CD4-positive, alpha-beta memory T cell (primary cell): ENCODE data around the gene SLC1A2. TPM values are rescaled to one million over a fixed set of nuclear protein-coding genes. Genes with fewer than 3 reads are reported as not detected.
A peak's percentile ranks its signal among the peaks of the same experiment; 100 is the strongest.

Experiments used
- CTCF ChIA-PET: fragments of 350-600 bp; sonication (Branson Sonifier 250); formaldehyde crosslinking; loops from one replicate; lab custom pipeline; 2021; ENCODE audit warnings: inconsistent platforms; ENCODE audit not compliant: partially characterized antibody; lab: Charles Lee
- POLR2A ChIA-PET: fragments of 350-600 bp; sonication (Branson Sonifier 250); formaldehyde crosslinking; loops from one replicate; lab custom pipeline; 2021; ENCODE audit not compliant: partially characterized antibody; lab: Charles Lee
- DNase-seq, 5 donors: peaks; one replicate each; pipeline versions ENCODE4 v3.0.0 to v3.0.0-alpha.2; 2020 to 2022; ENCODE audit warnings: mixed read lengths in 1 of 5
- H3K27ac ChIP-seq: one replicate; pipeline ENCODE4 v1.7.0; 2013; ENCODE audit warnings: low read depth, low read length
- H3K27me3 ChIP-seq: 2 replicates; pipeline ENCODE4 v1.7.0; 2013; ENCODE audit warnings: mild to moderate bottlenecking, low read length, moderate library complexity; ENCODE audit not compliant: insufficient read depth
- H3K36me3 ChIP-seq: 2 replicates; pipeline ENCODE4 v1.7.0; 2013; ENCODE audit warnings: mild to moderate bottlenecking, low read length, moderate library complexity; ENCODE audit not compliant: insufficient read depth
- H3K4me1 ChIP-seq: 2 replicates; pipeline ENCODE4 v1.7.0; 2013; ENCODE audit warnings: mild to moderate bottlenecking, low read length, moderate library complexity; ENCODE audit not compliant: insufficient read depth
- H3K4me3 ChIP-seq, 2 donors: one replicate each; pipeline ENCODE4 v1.7.0; 2013; ENCODE audit warnings: low read length in 2 of 2, mild to moderate bottlenecking in 1 of 2
- H3K9me3 ChIP-seq, 2 donors: one replicate each; pipeline ENCODE4 v1.7.0; 2013; ENCODE audit warnings: low read length in 2 of 2, control low read depth in 1 of 2; ENCODE audit not compliant: control insufficient read depth in 1 of 2
- H3K27ac Mint-ChIP-seq, 7 donors: one replicate each; pipeline ENCODE4 v1.8.0; 2020 to 2021; ENCODE audit warnings: mixed read lengths in 7 of 7, mild to moderate bottlenecking in 6 of 7, inconsistent platforms in 3 of 7, moderate library complexity in 3 of 7
- H3K27me3 Mint-ChIP-seq, 2 donors: one replicate each; pipeline ENCODE4 v1.8.0; 2020 to 2021; ENCODE audit warnings: mixed read lengths in 2 of 2
- H3K36me3 Mint-ChIP-seq, 2 donors: one replicate each; pipeline ENCODE4 v1.8.0; 2020 to 2021; ENCODE audit warnings: mixed read lengths in 2 of 2, inconsistent platforms in 1 of 2, mild to moderate bottlenecking in 1 of 2
- H3K4me1 Mint-ChIP-seq, 4 donors: one replicate each; pipeline ENCODE4 v1.8.0; 2020 to 2021; ENCODE audit warnings: mixed read lengths in 4 of 4, mild to moderate bottlenecking in 1 of 4
- H3K4me3 Mint-ChIP-seq, 8 donors: one replicate each; pipeline ENCODE4 v1.8.0; 2020 to 2021; ENCODE audit warnings: mixed read lengths in 8 of 8, mild to moderate bottlenecking in 7 of 8, moderate library complexity in 6 of 8, inconsistent platforms in 3 of 8
- H3K9me3 Mint-ChIP-seq, 8 donors: one replicate each; pipeline ENCODE4 v1.8.0; 2020 to 2021; ENCODE audit warnings: mixed read lengths in 8 of 8, mild to moderate bottlenecking in 5 of 8, inconsistent platforms in 3 of 8, moderate library complexity in 1 of 8
- intact Hi-C: fragments of 100-400 bp; cut with micrococcal nuclease; formaldehyde crosslinking; loops from one replicate; pipeline ENCODE4 v1.15.1; 2023
- polyA plus RNA-seq, 2 donors: library from polyadenylated mRNA; unstranded; fragments of 300-500 nt; fragmentation: Illumina TruSeq; gene quantifications; one replicate each; pipeline ENCODE4 v1.2.3, GENCODE V29; 2021
- total RNA-seq, 2 experiments: library from RNA; stranded (reverse); gene quantifications; one replicate each; pipeline ENCODE4 v1.2.3, GENCODE V29; 2021

The SLC1A2 gene
- total and polyA plus RNA-seq, 4 experiments from 2014 or later: 0.08 to 0.25 (median 0.11) TPM

- Histone ChIP-seq H3K27me3 (no peaks in the 10 kb centered on the region), H3K27ac (no peak overlapping the region), H3K4me3 (no peak overlapping the region), H3K36me3 (no peaks in the 10 kb centered on the region), H3K4me1 (peaks cover 16% of the 10 kb centered on the region), H3K9me3 (no peaks in the 10 kb centered on the region)
- ChIA-PET CTCF (interaction anchor here (0.7 to 1.4 kb wide), 3 partner anchors 8 to 53 kb away, joined by 3 read pairs; no protein-coding TSS in a partner anchor), POLR2A (no interaction called here)
- no peak for DNase-seq
- Mint-ChIP-seq H3K4me3 (no peak overlapping the region), H3K27me3 (peaks cover 0 to 2% of the 10 kb centered on the region in 2 donors), H3K36me3 (no peaks in the 10 kb centered on the region), H3K4me1 (peaks cover 11 to 26% (median 15%) of the 10 kb centered on the region in 4 donors), H3K27ac (no peak overlapping the region), H3K9me3 (peaks cover 0 to 4% (median 0%) of the 10 kb centered on the region in 8 donors)
- intact Hi-C loops: no loop called here
Observed at GRCh38 chr11:35337914-35338305, 81.4 kb downstream of the SLC1A2 start.

GRCh38 chr11:35337136-35337913, 82.0 kb downstream of the SLC1A2 start:
- Histone ChIP-seq H3K27ac (no peak overlapping the region), H3K9me3 (no peaks in the 10 kb centered on the region), H3K36me3 (no peaks in the 10 kb centered on the region), H3K4me1 (peaks cover 16% of the 10 kb centered on the region), H3K4me3 (no peak overlapping the region), H3K27me3 (no peaks in the 10 kb centered on the region)
- Mint-ChIP-seq H3K4me3 (peak overlapping the region in 1 of 8 donors; percentile 67), H3K4me1 (peaks cover 13 to 26% (median 16%) of the 10 kb centered on the region in 4 donors), H3K9me3 (peaks cover 0 to 4% (median 0%) of the 10 kb centered on the region in 8 donors), H3K27me3 (peaks cover 0 to 2% of the 10 kb centered on the region in 2 donors), H3K36me3 (no peaks in the 10 kb centered on the region), H3K27ac (no peak overlapping the region)
- intact Hi-C loops: no loop called here
- ChIA-PET CTCF (interaction anchor here (0.7 to 1.4 kb wide), 4 partner anchors 9 to 54 kb away, joined by 3 to 5 read pairs (median 3); no protein-coding TSS in a partner anchor), POLR2A (interaction anchor here (0.6 to 1.4 kb wide), 3 partner anchors 11 to 208 kb away, joined by 3 to 6 read pairs (median 5); no protein-coding TSS in a partner anchor)
- no peak for DNase-seq

- no peak for DNase-seq
- H3K36me3 Mint-ChIP-seq: no peaks in the 10 kb centered on the region
- ChIA-PET POLR2A (interaction anchor here (0.6 to 1.4 kb wide), 3 partner anchors 11 to 207 kb away, joined by 3 to 6 read pairs (median 5); no protein-coding TSS in a partner anchor), CTCF (interaction anchor here (1.3 to 1.4 kb wide), 2 partner anchors 9 to 31 kb away, joined by 3 to 5 read pairs; no protein-coding TSS in a partner anchor)
- Histone ChIP-seq H3K4me1 (peaks cover 20% of the 10 kb centered on the region), H3K36me3 (no peaks in the 10 kb centered on the region), H3K9me3 (no peaks in the 10 kb centered on the region), H3K4me3 (no peak overlapping the region), H3K27ac (no peak overlapping the region), H3K27me3 (no peaks in the 10 kb centered on the region)
- peak overlapping the region in 1 of 8 donors; percentile 67 for H3K4me3 Mint-ChIP-seq
- H3K27ac Mint-ChIP-seq: no peak overlapping the region
- H3K27me3 Mint-ChIP-seq: peaks cover 0 to 2% of the 10 kb centered on the region in 2 donors
- peaks cover 13 to 26% (median 20%) of the 10 kb centered on the region in 4 donors for H3K4me1 Mint-ChIP-seq
- intact Hi-C loops: no loop called here
- peaks cover 0 to 4% (median under 1%) of the 10 kb centered on the region in 8 donors for H3K9me3 Mint-ChIP-seq
Observed at GRCh38 chr11:35336726-35337125, 82.6 kb downstream of the SLC1A2 start.

GRCh38 chr11:35335226-35335625, 84.1 kb downstream of the SLC1A2 start:
- no peak overlapping the region for H3K27ac Mint-ChIP-seq
- H3K36me3 Mint-ChIP-seq: peaks cover 0 to 2% of the 10 kb centered on the region in 2 donors
- H3K9me3 Mint-ChIP-seq: peaks cover 0 to 5% (median 2%) of the 10 kb centered on the region in 8 donors
- Histone ChIP-seq H3K27me3 (no peaks in the 10 kb centered on the region), H3K4me3 (no peak overlapping the region), H3K9me3 (no peaks in the 10 kb centered on the region), H3K27ac (no peak overlapping the region), H3K4me1 (peaks cover 35% of the 10 kb centered on the region), H3K36me3 (no peaks in the 10 kb centered on the region)
- ChIA-PET POLR2A (interaction anchor here (1.2 to 1.4 kb wide), 3 partner anchors 12 to 288 kb away, joined by 3 read pairs; no protein-coding TSS in a partner anchor), CTCF (interaction anchor here (0.8 to 3.8 kb wide), 3 partner anchors 20 to 30 kb away, joined by 3 to 18 read pairs (median 3); no protein-coding TSS in a partner anchor)
- H3K4me3 Mint-ChIP-seq: no peak overlapping the region
- H3K4me1 Mint-ChIP-seq: peaks cover 28 to 40% (median 35%) of the 10 kb centered on the region in 4 donors
- peaks cover 0 to 2% of the 10 kb centered on the region in 2 donors for H3K27me3 Mint-ChIP-seq
- intact Hi-C loops: no loop called here
- no peak for DNase-seq

GRCh38 chr11:35334385-35335090, 84.8 kb downstream of the SLC1A2 start:
- peak overlapping the region; percentile 19 to 93 (median 82) for H3K27ac Mint-ChIP-seq
- H3K4me1 ChIP-seq: peaks cover 42% of the 10 kb centered on the region
- no peaks in the 10 kb centered on the region for H3K27me3 ChIP-seq
- H3K4me3 Mint-ChIP-seq: peak overlapping the region in 2 of 8 donors; percentile 31 to 59
- peaks cover 35 to 47% (median 42%) of the 10 kb centered on the region in 4 donors for H3K4me1 Mint-ChIP-seq
- no peaks in the 10 kb centered on the region for H3K9me3 ChIP-seq
- H3K27me3 Mint-ChIP-seq: peaks cover 0 to 2% of the 10 kb centered on the region in 2 donors
- ChIA-PET POLR2A (interaction anchor here (1.2 to 1.4 kb wide), 3 partner anchors 11 to 288 kb away, joined by 3 read pairs; no protein-coding TSS in a partner anchor), CTCF (interaction anchor here (1.2 to 3.8 kb wide), 3 partner anchors 16 to 30 kb away, joined by 3 to 18 read pairs (median 3); no protein-coding TSS in a partner anchor)
- H3K4me3 ChIP-seq: no peak overlapping the region
- DNase-seq: peak; percentile 22 to 63 (median 26)
- H3K9me3 Mint-ChIP-seq: peaks cover 0 to 5% (median 2%) of the 10 kb centered on the region in 8 donors
- intact Hi-C loops: loop anchor here (5.0 kb wide), 1 partner anchor 38 kb away; no protein-coding TSS in a partner anchor
- peaks cover 0 to 2% of the 10 kb centered on the region in 2 donors for H3K36me3 Mint-ChIP-seq
- H3K27ac ChIP-seq: no peak overlapping the region
- H3K36me3 ChIP-seq: no peaks in the 10 kb centered on the region

GRCh38 chr11:35332524-35332923, 86.8 kb downstream of the SLC1A2 start:
- intact Hi-C loops: loop anchor here (5.0 kb wide), 1 partner anchor 40 kb away; no protein-coding TSS in a partner anchor
- Histone ChIP-seq H3K27ac (peak overlapping the region; percentile 47), H3K27me3 (no peaks in the 10 kb centered on the region), H3K36me3 (no peaks in the 10 kb centered on the region), H3K9me3 (no peaks in the 10 kb centered on the region), H3K4me3 (no peak overlapping the region), H3K4me1 (peaks cover 62% of the 10 kb centered on the region)
- peaks cover 46 to 67% (median 59%) of the 10 kb centered on the region in 4 donors for H3K4me1 Mint-ChIP-seq
- H3K27me3 Mint-ChIP-seq: no peaks in the 10 kb centered on the region
- peaks cover 0 to 5% (median 2%) of the 10 kb centered on the region in 8 donors for H3K9me3 Mint-ChIP-seq
- H3K27ac Mint-ChIP-seq: peak overlapping the region; percentile 24 to 92 (median 86)
- CTCF ChIA-PET: interaction anchor here (1.5 to 3.8 kb wide), 3 partner anchors 15 to 59 kb away, joined by 5 to 18 read pairs (median 6); no protein-coding TSS in a partner anchor
- POLR2A ChIA-PET: interaction anchor here (0.7 to 3.4 kb wide), 6 partner anchors 13 to 285 kb away, joined by 3 to 30 read pairs (median 4); partner anchors contain the start of gene CD44
- H3K4me3 Mint-ChIP-seq: peak overlapping the region in 1 of 8 donors; percentile 24
- H3K36me3 Mint-ChIP-seq: peaks cover 0 to 2% of the 10 kb centered on the region in 2 donors
- no peak for DNase-seq
